Hematopoietic multipotent progenitor cell treated with erythropoietin and hydrocortisone succinate and interleukin-3 and kit ligand, for 17 days (in vitro differentiated cells): ENCODE measurements around the gene SLC37A4.
"Not testable (repeated sequence)": the region's sequence is repeated elsewhere in the genome, so short reads cannot be mapped to it uniquely, and the experiment has no call there.

Experiments used
- DNase-seq: peaks from one replicate; pipeline ENCODE4 v3.0.0-alpha.2; 2015; ENCODE audit warnings: low spot score

SLC37A4 gene

DNA sequence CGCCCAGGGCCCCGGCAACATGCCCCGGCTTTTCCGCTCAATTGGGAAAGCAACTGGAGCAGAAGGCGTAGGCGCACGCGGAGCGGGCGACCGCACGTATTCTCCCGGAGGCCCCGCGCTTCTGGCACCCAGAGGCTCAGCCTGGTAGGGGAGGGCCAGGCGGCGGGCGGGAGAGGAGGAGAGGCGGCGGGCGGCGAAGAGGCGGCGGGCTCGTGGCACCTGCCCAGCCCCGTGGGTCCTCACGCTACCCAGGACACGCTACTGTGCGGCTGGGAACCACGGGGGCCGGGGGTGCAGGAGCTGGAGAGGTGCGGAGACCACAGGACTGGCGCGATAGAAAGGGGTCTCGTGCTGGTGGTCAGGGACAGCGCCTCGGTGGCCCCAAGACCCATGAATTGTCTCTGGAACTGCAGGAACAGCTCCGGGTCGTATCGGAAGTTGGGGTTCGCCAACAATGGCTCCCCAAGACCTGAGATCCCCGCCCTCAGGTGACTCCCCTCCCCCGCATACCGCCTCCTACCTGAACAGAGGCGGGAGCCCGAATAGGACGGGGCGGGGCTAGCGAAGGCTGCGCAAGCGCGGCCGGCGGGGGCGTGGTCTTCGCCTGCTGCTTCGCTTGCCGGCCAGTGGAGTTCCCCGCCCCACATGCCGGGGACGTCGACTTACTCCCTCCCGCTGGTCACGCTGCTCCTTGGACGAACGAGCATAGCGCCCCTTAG lies at the start of gene SLC37A4:
Gene SLC37A4, minus strand, starts transcription at position 549 of the 719 bp plus-strand sequence.
- DNase-seq = peak; percentile 99

DNA sequence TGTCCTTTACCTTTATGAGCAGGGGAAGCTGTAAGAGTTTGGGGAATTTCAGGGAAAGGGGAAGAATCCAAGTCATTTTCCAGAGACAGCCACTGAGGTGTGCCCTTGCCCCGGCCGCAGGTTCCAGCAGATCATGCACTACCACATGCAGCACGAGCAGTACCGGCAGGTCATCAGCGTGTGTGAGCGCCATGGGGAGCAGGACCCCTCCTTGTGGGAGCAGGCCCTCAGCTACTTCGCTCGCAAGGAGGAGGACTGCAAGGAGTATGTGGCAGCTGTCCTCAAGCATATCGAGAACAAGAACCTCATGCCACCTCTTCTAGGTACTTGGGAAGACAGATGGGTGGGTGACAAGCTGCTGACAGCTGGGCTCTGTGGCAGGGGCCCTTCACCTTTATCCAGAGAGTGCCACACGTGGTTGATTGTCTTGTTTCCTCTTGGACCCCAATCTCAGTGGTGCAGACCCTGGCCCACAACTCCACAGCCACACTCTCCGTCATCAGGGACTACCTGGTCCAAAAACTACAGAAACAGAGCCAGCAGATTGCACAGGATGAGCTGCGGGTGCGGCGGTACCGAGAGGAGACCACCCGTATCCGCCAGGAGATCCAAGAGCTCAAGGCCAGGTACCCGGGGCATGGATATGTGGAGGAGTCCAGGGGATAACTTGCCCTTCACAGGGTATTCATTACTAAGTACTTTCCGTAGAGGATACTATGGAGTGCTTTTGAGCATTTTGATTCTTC lies 48.2 kb upstream of the SLC37A4 start:
- DNase-seq = no peak

DNA sequence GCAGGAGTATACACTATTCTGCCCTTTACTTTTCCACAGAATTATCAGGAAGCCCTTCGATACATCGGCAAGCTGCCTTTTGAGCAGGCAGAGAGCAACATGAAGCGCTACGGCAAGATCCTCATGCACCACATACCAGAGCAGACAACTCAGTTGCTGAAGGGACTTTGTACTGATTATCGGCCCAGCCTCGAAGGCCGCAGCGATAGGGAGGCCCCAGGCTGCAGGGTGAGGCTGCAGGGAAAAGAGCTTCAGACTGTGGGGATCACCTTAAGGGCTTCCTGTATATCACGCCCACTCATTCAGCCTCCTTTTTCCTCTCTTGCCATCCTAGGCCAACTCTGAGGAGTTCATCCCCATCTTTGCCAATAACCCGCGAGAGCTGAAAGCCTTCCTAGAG lies 47.2 kb upstream of the SLC37A4 start:
- no peak for DNase-seq

DNA sequence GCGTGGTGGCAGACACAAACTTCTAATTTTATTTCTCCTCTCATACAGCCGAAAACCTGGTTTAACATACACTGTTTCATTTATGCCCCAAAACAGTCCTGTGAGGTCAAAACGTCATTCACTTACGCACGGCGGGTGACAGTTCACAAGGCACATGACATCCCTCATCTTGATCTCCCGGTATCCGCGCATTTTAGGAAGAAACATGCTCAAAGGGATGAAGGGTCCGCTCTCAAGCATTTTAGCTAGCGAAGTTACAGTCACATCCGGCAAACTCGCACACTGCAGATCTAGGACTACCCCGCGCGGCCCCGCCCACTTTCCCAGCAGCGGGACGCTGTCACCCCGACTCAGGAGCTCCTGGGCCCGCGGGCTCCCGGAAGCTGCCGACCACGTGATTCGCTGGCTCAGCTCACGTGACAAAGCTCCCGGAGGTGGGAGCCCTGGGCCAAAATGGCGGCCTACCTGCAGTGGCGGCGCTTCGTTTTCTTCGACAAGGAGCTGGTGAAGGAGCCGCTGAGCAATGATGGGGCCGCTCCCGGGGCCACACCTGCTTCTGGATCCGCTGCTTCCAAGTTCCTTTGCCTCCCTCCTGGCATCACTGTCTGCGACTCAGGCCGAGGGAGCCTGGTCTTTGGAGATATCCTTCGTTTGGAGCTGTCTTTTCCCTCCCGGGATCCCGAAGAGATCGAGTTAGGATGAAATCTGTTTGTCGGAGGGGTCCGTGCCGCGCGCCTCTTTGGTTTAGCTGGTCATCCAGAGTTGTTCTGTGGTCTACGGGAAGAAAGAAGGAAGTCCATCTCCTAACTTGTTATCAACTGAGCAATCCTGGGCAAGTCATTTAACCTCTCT lies 36.9 kb upstream of the SLC37A4 start, which contains the start of gene VPS11:
Gene VPS11, plus strand, starts transcription at position 448 of the 852 bp plus-strand sequence. Its CDS starts 6 bp downstream, at position 454.
- DNase-seq = peak; percentile 98

DNA sequence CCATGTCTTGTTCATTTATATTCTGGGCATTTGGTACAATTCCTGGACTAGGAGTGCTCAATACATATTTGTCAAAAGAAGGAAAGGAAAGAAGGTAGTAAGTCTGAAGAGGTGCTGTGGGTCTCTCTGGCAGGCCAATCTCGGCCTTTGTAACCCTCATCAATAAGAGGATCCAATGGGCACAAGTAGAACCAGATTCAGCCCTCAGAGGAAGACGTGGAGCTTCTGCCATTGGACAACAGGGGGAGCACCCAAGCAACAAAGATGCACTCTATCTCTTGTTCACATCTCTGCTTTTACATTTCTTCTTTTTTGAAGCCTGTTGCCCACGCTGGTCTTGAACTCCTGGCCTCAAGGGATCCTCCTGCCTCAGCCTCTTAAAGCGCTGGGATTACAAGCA lies 34.7 kb upstream of the SLC37A4 start:
- DNase-seq = peak; percentile 88

DNA sequence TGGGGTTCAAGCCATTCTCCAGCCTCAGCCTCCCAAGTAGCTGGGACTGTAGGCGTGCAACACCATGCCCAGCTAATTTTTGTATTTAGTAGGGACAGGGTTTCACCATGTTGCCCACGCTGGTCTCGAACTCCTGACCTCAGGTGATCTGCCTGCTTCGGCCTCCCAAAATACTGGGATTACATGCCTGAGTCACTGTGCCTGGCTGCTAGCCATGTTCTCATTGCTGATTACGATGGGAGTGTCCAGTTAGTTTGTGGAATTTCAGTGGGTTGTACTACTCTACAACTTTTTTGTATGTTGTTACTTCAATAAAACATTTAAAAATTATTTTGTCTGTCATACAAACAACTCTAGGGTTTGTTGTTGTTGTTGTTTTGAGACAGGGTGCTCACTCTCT lies 32.1 kb upstream of the SLC37A4 start:
- DNase-seq = peak; percentile 96

DNA sequence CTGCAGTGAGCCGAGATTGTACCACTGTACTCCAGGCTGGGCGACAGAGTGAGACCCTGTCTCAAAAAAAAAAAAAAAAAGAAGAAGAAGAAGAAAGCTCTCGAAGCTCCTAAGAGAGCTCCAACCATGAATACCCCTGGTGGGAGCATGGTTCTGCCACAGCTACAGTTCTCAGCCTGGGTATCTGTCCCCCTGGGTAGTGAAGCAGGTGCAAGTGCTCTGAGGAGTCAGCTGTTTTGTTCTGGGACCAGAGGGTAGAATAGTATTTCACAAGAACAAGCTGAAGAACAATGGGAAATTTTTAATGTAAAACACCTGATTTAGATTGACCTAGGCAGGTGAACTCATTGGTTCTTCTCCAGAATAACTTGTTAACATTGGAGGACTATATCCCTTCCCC lies 30.6 kb upstream of the SLC37A4 start:
- no peak for DNase-seq

DNA sequence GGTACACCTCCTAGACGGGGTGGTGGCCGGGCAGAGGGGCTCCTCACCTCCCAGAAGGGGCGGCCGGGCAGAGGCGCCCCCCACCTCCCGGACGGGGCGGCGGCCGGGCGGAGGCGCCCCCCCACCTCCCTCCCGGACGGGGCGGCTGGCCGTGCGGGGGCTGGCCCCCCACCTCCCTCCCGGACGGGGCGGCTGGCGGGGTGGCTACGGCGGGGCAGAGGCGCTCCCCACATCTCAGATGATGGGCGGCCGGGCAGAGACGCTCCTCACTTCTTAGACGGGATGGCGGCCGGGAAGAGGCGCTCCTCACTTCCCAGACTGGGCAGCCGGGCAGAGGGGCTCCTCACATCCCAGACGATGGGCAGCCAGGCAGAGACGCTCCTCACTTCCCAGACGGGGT lies 28.5 kb upstream of the SLC37A4 start:
- DNase-seq = not testable (repeated sequence)

DNA sequence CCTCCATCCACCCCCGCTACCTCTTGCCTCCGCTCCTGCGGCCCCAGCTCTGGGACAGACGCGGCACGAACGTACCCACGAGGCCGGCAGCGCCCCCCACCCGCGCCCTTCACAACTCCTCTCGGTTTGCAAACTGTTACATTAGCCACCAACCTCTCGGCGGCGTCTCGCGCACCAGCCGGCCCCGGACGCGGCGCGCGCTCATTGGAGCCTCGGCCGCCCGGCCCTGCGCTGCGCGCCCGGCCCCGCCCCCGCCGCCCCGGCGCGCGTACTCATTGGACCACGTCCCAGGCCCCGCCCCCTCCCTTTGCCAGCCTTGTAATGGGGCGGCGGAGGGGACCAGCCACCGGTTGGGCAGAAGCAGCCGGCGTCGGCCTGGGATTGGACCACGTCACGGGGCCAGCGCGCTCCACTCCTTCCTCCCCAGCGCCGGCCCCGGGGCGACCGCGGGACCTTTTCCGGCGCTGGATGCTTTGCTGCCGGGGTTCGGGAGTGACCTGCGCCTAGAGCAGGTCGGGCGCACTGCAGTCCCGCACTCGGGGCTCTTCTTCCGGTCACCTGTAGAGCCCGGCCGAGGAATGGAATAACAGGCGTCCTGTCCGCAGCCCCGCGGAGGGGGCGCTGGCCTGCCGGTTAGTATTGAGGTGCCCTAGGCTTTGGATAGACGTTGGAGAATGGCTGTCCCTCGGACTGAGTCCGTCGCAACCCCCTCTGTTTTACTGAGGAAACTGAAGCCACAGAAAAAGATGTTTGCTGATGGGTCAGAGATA lies 26.5 kb upstream of the SLC37A4 start, which contains the start of gene HYOU1:
Gene HYOU1, minus strand, starts transcription at position 206 of the 770 bp plus-strand sequence. CDS start 1,045 bp downstream, outside the sequence.
- DNase-seq = peak; percentile 96

DNA sequence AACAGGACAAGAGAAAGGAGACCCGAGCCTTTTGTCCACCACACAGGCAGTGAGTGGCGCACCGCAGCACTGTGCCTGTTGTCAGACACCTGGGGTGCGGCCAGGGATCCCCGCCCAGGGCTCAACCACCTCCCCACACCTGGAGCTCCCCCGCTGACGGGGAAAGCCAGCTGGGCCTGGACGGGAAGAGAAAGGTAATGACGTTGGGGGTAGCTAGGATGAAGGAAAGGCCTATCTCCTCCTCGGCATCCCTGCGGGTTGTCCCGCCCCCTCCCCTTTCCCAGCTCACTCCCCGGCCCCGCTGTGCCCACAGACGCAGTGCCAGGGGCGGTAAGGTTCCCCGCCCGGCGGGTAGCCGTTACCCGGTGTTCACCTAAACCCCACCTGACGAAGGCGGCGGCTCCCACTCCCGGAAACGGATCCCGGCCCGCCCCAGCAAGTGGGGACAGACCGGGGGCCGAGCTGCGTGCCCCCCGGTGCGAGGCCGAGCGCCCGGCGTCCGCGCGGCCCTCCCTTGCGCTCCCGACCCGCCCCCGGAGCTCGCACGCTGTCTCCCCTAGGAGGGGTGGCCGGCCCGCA lies 25.8 kb upstream of the SLC37A4 start:
- DNase-seq = peak; percentile 56

DNA sequence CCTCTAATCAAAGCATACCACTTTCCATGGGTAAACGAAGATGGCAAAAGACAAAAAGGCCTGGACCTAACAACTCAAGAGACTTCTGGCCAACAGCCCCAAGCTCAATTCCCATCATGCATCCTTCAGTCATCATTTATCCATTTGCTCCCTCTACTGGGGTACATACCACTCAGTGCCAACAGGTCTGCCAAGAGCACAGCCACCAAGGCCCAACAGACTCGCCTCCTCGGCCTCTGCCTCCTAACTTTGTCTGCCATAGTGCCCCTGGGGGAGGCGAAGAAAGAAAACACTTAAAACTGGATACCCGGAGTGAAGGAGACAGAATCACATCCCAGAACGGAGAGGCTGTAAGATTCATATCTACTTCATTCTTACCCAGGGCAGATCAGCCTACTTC lies 25.2 kb upstream of the SLC37A4 start:
- DNase-seq = peak; percentile 49

DNA sequence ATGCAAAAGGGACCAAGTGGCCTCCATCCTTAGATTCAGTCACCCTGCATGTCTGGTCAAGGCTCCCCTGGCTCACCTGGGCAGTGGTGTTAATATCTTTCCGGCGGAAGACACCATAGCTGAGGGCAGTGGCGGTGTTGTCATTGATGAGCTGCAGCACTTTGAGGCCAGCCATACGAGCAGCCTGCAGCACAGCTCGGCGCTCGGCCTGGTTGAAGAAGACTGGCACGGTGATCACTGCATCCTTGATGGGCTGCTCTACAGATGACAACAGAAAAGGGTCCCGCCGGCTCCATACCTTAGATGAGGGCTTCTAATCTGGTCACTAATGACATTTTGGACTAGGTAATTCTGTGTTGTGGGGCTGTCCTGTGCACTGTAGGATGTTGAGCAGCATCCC lies 23.7 kb upstream of the SLC37A4 start:
- no peak for DNase-seq

DNA sequence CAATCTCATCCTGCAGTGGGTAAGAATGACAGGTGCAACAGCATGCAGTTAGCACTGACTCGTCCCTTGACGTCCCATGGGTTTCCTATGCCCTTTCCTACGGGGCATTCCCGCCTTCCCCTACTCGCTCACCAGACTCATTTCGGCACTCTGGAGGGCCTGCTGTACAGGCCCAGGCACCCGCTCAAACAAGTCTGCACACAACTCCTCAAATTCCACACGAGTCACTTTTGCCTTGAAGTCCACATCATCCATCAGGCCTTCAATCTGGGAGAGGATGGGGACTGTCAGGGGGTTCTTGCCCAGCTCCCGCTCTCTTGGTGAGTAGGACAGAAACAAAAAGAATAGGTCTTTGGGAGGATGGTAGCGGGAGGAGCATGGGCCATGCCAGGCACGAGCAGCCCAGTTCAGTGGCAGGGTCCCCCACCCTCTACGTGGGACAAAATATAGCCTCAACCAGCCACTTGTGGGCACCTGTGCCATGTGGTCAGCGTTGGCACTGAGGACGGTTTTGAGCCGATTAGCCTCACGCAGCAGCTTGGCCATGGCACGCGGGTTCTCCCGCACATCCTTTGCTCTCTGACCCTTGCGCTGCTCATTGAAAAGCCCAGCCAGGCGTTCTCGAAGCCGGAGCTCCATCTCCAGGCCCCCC lies 21.6 kb upstream of the SLC37A4 start:
- no peak for DNase-seq

DNA sequence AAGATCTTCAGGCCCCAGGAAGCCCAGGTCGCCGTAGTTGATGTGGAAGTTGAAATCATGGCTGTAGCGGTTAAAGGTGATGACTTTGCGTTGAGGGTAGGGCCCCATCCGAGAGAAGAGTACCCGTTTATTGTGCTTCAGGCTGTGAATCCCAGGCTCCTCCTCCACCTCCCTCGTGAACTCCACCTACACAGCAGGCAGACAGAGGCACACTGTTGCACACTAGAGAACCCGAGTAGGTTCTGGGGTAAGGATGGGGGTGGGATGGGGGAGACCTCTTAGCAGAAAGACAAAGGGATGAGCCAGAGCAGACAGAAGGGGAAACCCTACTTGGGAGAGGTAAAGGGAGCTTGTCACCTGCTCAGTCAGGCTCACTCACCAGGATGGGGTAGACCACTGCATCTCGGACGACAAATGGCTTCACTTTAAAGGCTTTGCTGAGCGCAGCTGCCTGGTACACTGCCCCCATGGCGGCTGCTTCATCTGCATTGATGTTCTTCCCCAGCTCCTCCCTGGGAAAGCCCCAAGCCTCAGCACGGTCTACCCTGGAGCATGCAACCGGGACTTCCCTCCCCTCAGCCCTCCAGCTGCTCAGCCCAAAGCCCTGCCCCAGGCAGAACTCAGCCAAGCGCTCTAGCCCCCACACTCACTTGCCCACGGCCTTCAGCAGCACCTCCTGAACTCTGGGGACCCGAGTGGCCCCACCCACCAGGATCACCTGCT lies 20.9 kb upstream of the SLC37A4 start:
- no peak for DNase-seq

DNA sequence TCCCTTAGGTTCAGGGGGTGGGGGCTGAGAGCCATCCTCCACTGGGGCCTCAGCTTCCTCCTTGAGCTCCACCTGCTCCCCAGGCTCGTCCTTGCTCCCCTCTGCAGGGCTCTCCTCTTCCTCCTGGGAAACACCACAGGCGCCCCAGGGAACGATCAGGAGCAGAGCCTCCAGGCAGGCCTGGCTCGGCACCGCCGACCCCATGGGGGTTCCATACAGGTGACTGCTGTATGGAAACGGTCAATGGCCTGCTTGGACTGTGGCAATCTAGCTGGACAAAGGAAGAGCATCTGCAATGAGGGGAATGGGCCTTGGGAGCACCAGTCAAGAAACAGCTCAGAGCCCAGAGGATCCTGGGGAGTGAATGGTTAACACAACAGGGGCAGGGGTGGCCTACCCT lies 18.4 kb upstream of the SLC37A4 start:
- DNase-seq = no peak

DNA sequence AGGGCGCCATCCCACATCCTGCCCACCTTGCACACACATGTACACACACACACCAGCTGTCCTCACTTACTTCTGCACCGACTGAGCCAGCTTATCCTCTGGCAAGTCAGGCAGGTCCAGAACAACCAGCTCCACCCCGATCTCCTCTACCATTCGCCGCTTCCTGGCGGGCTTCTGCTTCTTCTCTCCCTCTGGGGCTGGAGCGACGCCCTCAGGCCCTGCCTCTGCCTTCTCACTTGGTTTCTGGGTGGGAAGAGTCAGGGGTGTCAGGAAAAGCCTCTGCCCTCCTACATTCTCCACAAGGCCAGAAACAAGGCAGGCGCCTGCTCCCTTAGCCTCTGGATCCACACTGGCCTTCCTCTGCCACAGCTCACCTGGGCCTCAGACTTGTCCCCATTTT lies 18.0 kb upstream of the SLC37A4 start:
- no peak for DNase-seq

DNA sequence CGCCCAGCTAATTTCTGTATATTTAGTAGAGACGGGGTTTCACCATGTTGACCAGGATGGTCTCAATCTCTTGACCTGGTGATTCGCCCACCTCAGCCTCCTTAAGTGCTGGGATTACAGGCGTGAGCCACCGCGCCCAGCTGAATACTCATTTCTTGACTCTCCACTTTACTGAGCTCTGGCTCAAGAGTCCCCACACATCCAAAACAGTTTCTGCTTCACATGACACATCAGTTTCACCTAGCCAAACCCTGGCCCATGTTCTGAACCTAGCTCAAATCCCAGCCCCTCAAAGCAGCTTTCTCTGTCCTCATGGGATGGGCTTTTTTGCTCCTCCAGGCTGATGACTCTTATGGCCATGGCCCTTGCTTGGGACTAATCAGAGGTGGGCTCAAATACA lies 16.5 kb upstream of the SLC37A4 start:
- no peak for DNase-seq

DNA sequence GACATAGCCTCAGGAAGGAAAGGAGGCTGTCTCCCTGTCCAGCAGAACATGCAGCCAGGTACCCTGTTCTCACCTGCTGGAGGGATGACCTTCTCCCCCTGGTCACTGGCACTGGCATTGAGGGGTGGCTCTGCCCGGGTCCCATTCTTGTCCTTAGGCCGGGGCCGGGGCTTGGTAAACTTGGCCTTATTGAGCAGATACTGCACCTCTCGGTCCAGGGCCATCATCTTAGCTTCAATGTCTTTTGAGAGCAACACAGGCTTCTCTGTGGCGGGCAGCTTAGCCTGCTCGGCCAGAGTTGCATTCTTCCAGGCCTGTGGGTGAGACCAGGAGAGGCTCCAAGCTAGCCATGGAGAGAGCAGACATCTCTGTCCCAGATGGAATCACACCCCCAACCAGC lies 15.8 kb upstream of the SLC37A4 start:
- DNase-seq = no peak

DNA sequence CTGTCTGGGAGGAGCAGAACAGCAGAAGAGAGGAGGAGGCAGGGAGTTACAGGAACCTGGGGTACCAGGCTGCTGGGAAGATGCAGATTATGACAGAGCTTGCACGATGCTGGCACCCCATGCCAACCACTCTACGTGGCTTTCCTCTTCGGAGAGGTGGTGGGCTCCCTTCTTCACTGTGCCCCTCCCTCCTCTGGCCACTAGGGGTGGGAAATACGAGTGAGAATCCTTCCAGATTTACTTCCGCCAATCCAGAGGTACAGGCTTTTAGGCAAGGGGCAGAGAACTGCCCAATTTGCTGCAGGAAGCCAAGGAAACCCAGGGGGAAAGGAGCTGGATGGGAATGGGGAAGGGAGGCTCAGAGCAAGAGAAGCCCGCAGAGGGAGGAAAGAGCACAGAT lies 14.0 kb upstream of the SLC37A4 start:
- DNase-seq = no peak

DNA sequence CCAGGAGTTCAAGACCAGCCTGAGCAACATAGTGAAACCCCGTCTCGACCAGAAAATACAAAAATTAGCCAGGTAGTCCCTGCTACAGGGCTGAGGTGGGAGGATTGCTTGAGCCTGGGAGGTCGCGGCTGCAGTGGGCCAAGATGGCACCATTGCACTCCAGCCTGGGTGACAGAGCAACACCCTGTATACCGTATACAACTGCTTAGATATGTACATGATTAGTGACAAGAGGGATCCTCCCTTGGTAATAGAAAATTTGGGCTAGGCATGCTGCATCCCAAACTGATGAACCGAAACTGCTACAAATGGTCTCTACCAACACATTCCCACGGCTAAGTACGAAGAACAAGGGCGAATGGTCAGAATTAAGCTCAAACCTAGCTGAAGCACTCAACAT lies 12.2 kb upstream of the SLC37A4 start:
- DNase-seq = no peak
